GM12878 (cell line): ENCODE results near the gene GCH1. TPM values are rescaled to one million over a fixed set of nuclear protein-coding genes. Genes with fewer than 3 reads are reported as not detected.
"Not testable (repeated sequence)": the region's sequence is repeated elsewhere in the genome, so short reads cannot be mapped to it uniquely, and the experiment has no call there.

ENCODE experiments used
- ATAC-seq: fragments of 200-7000 bp; cut with Tn5 transposase; 3 replicates; pipeline ENCODE4 v1.9.1; 2020; ENCODE audit warnings: mild to moderate bottlenecking, moderate library complexity
- BruUV-seq: library from RNA; stranded (reverse); fragments of 400-500 nt; replicated peaks from 2 replicates; lab custom pipeline; 2021; lab: Mats Ljungman, UMichigan
- CTCF ChIA-PET: fragments of 300-600 bp; sonication (Branson Sonifier 250); formaldehyde crosslinking; extraction: SDS; loops from one replicate; lab custom pipeline; 2021; ENCODE audit warnings: inconsistent platforms; lab: Yijun Ruan, JAX
- POLR2A ChIA-PET: fragments of 350-600 bp; formaldehyde crosslinking; extraction: SDS; loops from one replicate; lab custom pipeline; 2021; ENCODE audit warnings: inconsistent platforms; lab: Charles Lee
- RAD21 ChIA-PET: fragments of 300-600 bp; sonication (Branson Sonifier 250); formaldehyde crosslinking; loops from one replicate; lab custom pipeline; 2023; ENCODE audit warnings: antibody characterized with exemption; ENCODE audit not compliant: unreplicated experiment; lab: Charles Lee
- SMC1A ChIA-PET: fragments of 300-600 bp; sonication (Branson Sonifier 250); formaldehyde crosslinking; loops from one replicate; lab custom pipeline; 2023; ENCODE audit not compliant: unreplicated experiment, uncharacterized antibody; lab: Charles Lee
- DNase-seq: peaks from one replicate; pipeline ENCODE4 v3.0.0-alpha.2; 2011; ENCODE audit warnings: low read depth, low spot score
- FAIRE-seq: peaks from 3 replicates; lab custom pipeline; 2011; peaks lifted over from hg19 to GRCh38; lab: Jason Lieb, UNC
- H2AFZ ChIP-seq: 2 replicates; pipeline ENCODE4 v1.6.0; 2011; ENCODE audit warnings: low read depth, low read length, control low read depth; ENCODE audit not compliant: control insufficient read depth
- H3K27ac ChIP-seq: 2 replicates; pipeline ENCODE4 v1.5.1; 2011; ENCODE audit warnings: control low read depth; ENCODE audit not compliant: control insufficient read depth, insufficient read depth
- H3K27me3 ChIP-seq, 2 experiments: replicated peaks in 1 of 2; 2 replicates each; pipeline versions ENCODE4 v1.6.0 to v1.6.1; 2011; ENCODE audit warnings: low read length in 1 of 2; ENCODE audit not compliant: control insufficient read depth in 2 of 2, insufficient read depth in 2 of 2
- H3K36me3 ChIP-seq, 2 experiments: 2 replicates each; pipeline ENCODE4 v1.5.1; 2011; ENCODE audit warnings: low read length in 1 of 2; ENCODE audit not compliant: control insufficient read depth in 2 of 2, insufficient read depth in 2 of 2
- H3K4me1 ChIP-seq: 2 replicates; pipeline ENCODE4 v1.6.1; 2011; ENCODE audit warnings: mild to moderate bottlenecking, low read length, moderate library complexity, mixed read lengths; ENCODE audit not compliant: control insufficient read depth, insufficient read depth
- H3K4me2 ChIP-seq: 2 replicates; pipeline ENCODE4 v1.6.0; 2011; ENCODE audit warnings: control low read depth; ENCODE audit not compliant: control insufficient read depth, insufficient read depth
- H3K4me3 ChIP-seq: fragments of 200-600 bp; sonication (generic); 2 replicates; pipeline ENCODE4 v1.5.1; 2016
- H3K79me2 ChIP-seq: 2 replicates; pipeline ENCODE4 v1.6.0; 2011; ENCODE audit warnings: low read length; ENCODE audit not compliant: control insufficient read depth, insufficient read depth
- H3K9ac ChIP-seq: 2 replicates; pipeline ENCODE4 v1.8.0; 2011; ENCODE audit warnings: low read length, control low read depth, mixed read lengths; ENCODE audit not compliant: control insufficient read depth, insufficient read depth
- H3K9me3 ChIP-seq: replicated peaks from 3 replicates; pipeline ENCODE4 v1.5.1; 2011; ENCODE audit warnings: mild to moderate bottlenecking, low read length; ENCODE audit not compliant: control insufficient read depth, insufficient read depth
- H4K20me1 ChIP-seq: 2 replicates; pipeline ENCODE4 v1.6.0; 2011; ENCODE audit not compliant: control insufficient read depth, insufficient read depth
- CHD2 ChIP-seq: IDR thresholded peaks from 2 replicates; pipeline ENCODE4 v1.6.1; 2011; ENCODE audit warnings: low read depth, low read length, improper control_type of control experiment, borderline replicate concordance
- CHD4 ChIP-seq: fragments of 200-600 bp; sonication (generic); IDR thresholded peaks from 2 replicates; pipeline ENCODE4 v1.6.1; 2016; ENCODE audit warnings: mild to moderate bottlenecking
- CREM ChIP-seq: IDR thresholded peaks from 2 replicates; pipeline ENCODE4 v1.6.1; 2014; ENCODE audit warnings: antibody characterized with exemption, low read depth
- EP300 ChIP-seq, 2 experiments: fragments of 150-350 bp in 1 of 2; IDR thresholded peaks; 2 replicates each; pipeline ENCODE4 v1.6.1; 2011 to 2012; ENCODE audit warnings: low read depth in 2 of 2, low read length in 2 of 2, borderline replicate concordance in 1 of 2, improper control_type of control experiment in 1 of 2, inconsistent platforms in 1 of 2; ENCODE audit not compliant: control insufficient read depth in 1 of 2
- GABPA ChIP-seq: IDR thresholded peaks from 2 replicates; pipeline ENCODE4 v1.6.1; 2014; ENCODE audit warnings: antibody characterized with exemption, low read depth, mild to moderate bottlenecking, inconsistent platforms
- GATAD2B ChIP-seq: fragments of 450-650 bp; conservative IDR thresholded peaks from 2 replicates; pipeline ENCODE4 v1.6.1; 2017; ENCODE audit warnings: low read depth, mild to moderate bottlenecking, moderate library complexity
- HCFC1 ChIP-seq: fragments of 150-350 bp; IDR thresholded peaks from 2 replicates; pipeline ENCODE4 v1.6.1; 2014; ENCODE audit warnings: low read length
- IKZF1 ChIP-seq: fragments of 450-650 bp; conservative IDR thresholded peaks from 2 replicates; pipeline ENCODE4 v1.6.1; 2017; ENCODE audit warnings: antibody characterized with exemption, mild to moderate bottlenecking
- IRF4 ChIP-seq: IDR thresholded peaks from 2 replicates; pipeline ENCODE4 v1.6.1; 2011; ENCODE audit warnings: low read depth, low read length
- POLR2AphosphoS2 ChIP-seq: IDR thresholded peaks from 2 replicates; pipeline ENCODE4 v1.6.1; 2011; ENCODE audit warnings: low read depth, mild to moderate bottlenecking, low read length, improper control_type of control experiment, moderate library complexity
- SIN3A ChIP-seq: IDR thresholded peaks from 2 replicates; pipeline ENCODE4 v1.6.1; 2012; ENCODE audit warnings: low read depth, low read length, improper control_type of control experiment
- TAF1 ChIP-seq: IDR thresholded peaks from 2 replicates; pipeline ENCODE4 v1.6.1; 2011; ENCODE audit warnings: mild to moderate bottlenecking, low read depth, low read length, borderline replicate concordance
- ZSCAN29 ChIP-seq: fragments of 450-650 bp; IDR thresholded peaks from 2 replicates; pipeline ENCODE4 v1.6.1; 2017; ENCODE audit warnings: mild to moderate bottlenecking, moderate library complexity
- WGBS: methylation state at CpG from one replicate; pipeline ENCODE4 v1.1.6; 2016; ENCODE audit warnings: low lambda C conversion rate; ENCODE audit not compliant: insufficient replicate concordance, insufficient coverage; ENCODE audit errors: missing lambda C conversion rate; 5-methylcytosine and 5-hydroxymethylcytosine counted together
- in situ Hi-C: fragments of 300-500 bp; cut with MboI; formaldehyde crosslinking; loops from 9 replicates; pipeline ENCODE4 v1.14.3; 2018; ENCODE audit warnings: mixed read lengths
- intact Hi-C: fragments of 100-400 bp; cut with micrococcal nuclease; formaldehyde crosslinking; loops from one replicate; pipeline ENCODE4 v1.14.2; 2022; ENCODE audit not compliant: unreplicated experiment
- polyA plus RNA-seq, 11 experiments: library from polyadenylated mRNA; depleted of rRNA in 4 of 11; unstranded in 6 of 11; stranded (reverse) in 5 of 11; fragments of >200 nt; fragmentation: Nextera tagmentation in 4 of 11; fragmentation: Illumina TruSeq in 1 of 11; extraction: Ambion mirVana in 4 of 11; extraction: Trizol in 1 of 11; gene quantifications; 1 replicate in 1 of 11; 2 replicates in 10 of 11; pipeline versions ENCODE4 v1.2.1 to v1.2.3, GENCODE V29; 2011 to 2016; ENCODE audit warnings: inconsistent platforms in 2 of 11, missing spikeins in 2 of 11, low read depth in 1 of 11
- total RNA-seq, 4 experiments: library from RNA; depleted of rRNA in 3 of 4; stranded (reverse); fragments of >200 nt in 3 of 4; fragmentation: Illumina TruSeq in 1 of 4; extraction: Trizol in 1 of 4; gene quantifications; 2 replicates each; pipeline versions ENCODE4 v1.2.1 to v1.2.3, GENCODE V29; 2013 to 2021

GCH1 gene
- total and polyA plus RNA-seq, 10 of the 15 experiments (the other 5 are each of a cell fraction or from before 2014, with no cell fraction given) = 25.1 to 37.0 (median 33.8) TPM

DNA sequence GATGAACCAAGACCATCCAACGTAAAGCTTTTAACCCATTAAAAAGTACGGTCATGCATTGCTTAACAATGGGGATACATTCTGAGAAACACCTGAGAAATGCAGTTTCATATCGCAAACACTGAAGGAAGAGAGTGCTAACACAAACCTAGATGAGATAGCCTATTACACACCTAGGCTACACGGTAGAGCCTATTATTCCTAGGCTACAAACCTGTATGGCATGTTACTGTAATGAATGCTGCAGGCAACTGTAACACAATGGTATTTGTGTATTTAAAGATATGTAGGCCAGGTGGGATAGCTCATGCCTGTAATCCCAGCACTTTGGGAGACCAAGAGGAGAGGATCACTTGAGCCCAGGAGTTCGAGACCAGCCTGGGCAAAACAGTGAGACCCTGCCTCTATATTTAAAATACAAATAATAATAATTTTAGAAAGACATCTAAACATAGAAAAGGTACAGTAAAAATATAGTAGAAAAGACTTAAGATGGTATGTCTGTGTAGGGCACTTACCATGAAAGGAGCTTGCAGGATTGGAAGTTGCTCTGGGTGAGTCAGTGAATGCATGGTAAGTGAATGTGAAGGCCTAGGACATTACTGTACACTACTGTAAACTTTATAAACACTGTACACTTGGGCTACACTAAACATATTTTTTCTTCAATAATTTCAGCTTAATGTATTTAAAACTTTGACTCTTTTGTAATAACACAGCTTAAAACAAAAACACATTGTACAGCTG is 4.6 kb downstream of the GCH1 start:
- H3K4me1 ChIP-seq, H2AFZ ChIP-seq, ATAC-seq, H4K20me1 ChIP-seq, H3K36me3 ChIP-seq, DNase-seq, H3K9ac ChIP-seq, H3K4me2 ChIP-seq, H3K9me3 ChIP-seq, H3K4me3 ChIP-seq, FAIRE-seq, intact Hi-C loops, POLR2A ChIA-PET, H3K27ac ChIP-seq, H3K27me3 ChIP-seq, in situ Hi-C loops, BruUV-seq: not testable (repeated sequence)
- ChIA-PET CTCF (interaction anchor here (1.5 to 2.2 kb wide), 3 partner anchors 8 to 20 kb away, joined by 5 to 8 read pairs (median 7); no protein-coding TSS in a partner anchor), RAD21 (interaction anchor here (1.1 kb wide), 1 partner anchor 16 kb away, joined by 7 read pairs; no protein-coding TSS in a partner anchor), SMC1A (interaction anchor here (0.6 to 1.9 kb wide), 7 partner anchors 8 to 334 kb away, joined by 3 to 4 read pairs (median 3); no protein-coding TSS in a partner anchor)
- WGBS = 98% methylated on average over 5 of the region's 5 CpGs
- H3K79me2 ChIP-seq = peaks cover 33% of the 10 kb centered on the region

DNA sequence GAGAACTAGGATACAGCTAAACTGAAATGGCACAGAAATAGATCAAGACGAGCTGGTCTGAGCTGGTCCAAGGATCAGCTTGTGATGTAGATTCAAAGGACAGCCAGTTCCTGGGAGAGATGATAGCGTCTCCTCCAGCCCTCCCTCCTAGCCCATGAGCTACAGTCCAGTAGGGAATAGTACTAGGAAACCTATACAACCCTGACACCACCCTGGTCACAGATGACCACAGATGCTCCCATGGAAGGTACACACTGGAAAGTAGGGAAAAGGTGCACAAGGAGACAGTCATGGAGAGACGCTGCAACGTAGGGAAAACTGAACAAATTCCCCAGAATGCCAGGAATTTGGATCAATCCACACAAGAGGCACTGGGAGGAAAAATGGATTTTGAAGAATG is 6.9 kb downstream of the GCH1 start:
- Histone ChIP-seq H3K79me2 (peaks cover 27% of the 10 kb centered on the region), H2AFZ (no peak overlapping the region), H3K27me3 (no peaks in the 10 kb centered on the region), H3K4me3 (no peak overlapping the region), H3K9ac (no peak overlapping the region), H3K36me3 (no peaks in the 10 kb centered on the region), H3K27ac (no peak overlapping the region), H3K4me1 (peaks cover 14% of the 10 kb centered on the region), H4K20me1 (no peaks in the 10 kb centered on the region), H3K4me2 (no peak overlapping the region), H3K9me3 (no peaks in the 10 kb centered on the region)
- in situ Hi-C loops = no loop called here
- ATAC-seq (no peak), FAIRE-seq (no peak), DNase-seq (no peak)
- ChIA-PET SMC1A (interaction anchor here (2.7 kb wide), 1 partner anchor 14 kb away, joined by 14 read pairs; no protein-coding TSS in a partner anchor), POLR2A (no interaction called here), RAD21 (no interaction called here), CTCF (interaction anchor here (0.9 to 1.1 kb wide), 2 partner anchors 10 to 14 kb away, joined by 3 read pairs; no protein-coding TSS in a partner anchor)
- intact Hi-C loops = no loop called here
- no TSS peak for BruUV-seq
- WGBS = 98% methylated on average over 4 of the region's 4 CpGs
- TF ChIP-seq GATAD2B (no peak), CHD4 (no peak), GABPA (no peak), CREM (no peak), HCFC1 (no peak), SIN3A (no peak), EP300 (IDR thresholded peaks at IDR 0.05; ENCODE audit: borderline replicate concordance in 1 of 2, control insufficient read depth in 1 of 2, low read depth in 2 of 2, low read length in 2 of 2) (no peak), POLR2AphosphoS2 (no peak), IKZF1 (no peak), TAF1 (no peak), CHD2 (no peak), ZSCAN29 (no peak), IRF4 (no peak)
